ENCODE results near the gene INTS15. TPM values are rescaled to one million over a fixed set of nuclear protein-coding genes. Genes with fewer than 3 reads are reported as not detected.
A peak's percentile ranks its signal among the peaks of the same experiment; 100 is the strongest.
"Not testable (repeated sequence)": the region's sequence is repeated elsewhere in the genome, so short reads cannot be mapped to it uniquely, and the experiment has no call there.

INTS15 gene
- total and polyA plus RNA-seq, 2 experiments from 2014 or later: 7.0 to 27.0 TPM

DNA sequence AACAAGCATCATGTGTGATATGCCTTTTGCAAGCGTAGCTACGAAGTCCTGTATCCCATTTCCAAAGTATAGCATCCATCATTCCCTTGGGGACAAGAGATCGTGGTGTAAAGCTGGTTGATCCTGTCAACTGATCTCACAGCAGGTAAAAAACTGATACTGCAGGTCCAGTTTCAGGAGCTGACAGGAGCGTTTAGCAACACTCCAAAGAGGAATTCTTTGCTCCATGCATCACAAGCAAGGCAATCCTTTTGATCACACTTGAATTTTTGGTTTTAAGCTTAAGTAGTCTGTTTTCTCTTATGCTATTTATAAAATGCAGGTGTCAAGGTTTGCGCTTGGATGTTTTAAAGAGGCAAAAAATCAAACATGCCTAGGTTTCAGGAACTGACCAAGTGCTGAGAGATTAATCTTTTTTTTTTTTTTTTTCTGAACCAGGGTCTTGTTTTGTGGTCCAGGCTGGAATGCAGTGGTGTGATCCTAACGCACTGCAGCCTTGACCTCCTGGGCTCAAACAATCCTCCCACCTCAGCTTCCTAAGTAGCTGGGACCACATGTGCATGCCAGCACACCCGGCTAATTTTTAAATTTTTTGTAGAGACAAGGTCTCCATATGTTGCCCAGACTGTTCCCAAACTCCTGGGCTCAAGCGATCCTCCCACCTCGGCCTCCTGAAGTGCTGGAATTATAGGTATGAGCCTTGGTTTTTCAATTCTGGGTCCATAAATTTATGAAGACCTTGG, 14.4 kb upstream of the INTS15 start (continued):
- TF ChIP-seq, protein P1, sequence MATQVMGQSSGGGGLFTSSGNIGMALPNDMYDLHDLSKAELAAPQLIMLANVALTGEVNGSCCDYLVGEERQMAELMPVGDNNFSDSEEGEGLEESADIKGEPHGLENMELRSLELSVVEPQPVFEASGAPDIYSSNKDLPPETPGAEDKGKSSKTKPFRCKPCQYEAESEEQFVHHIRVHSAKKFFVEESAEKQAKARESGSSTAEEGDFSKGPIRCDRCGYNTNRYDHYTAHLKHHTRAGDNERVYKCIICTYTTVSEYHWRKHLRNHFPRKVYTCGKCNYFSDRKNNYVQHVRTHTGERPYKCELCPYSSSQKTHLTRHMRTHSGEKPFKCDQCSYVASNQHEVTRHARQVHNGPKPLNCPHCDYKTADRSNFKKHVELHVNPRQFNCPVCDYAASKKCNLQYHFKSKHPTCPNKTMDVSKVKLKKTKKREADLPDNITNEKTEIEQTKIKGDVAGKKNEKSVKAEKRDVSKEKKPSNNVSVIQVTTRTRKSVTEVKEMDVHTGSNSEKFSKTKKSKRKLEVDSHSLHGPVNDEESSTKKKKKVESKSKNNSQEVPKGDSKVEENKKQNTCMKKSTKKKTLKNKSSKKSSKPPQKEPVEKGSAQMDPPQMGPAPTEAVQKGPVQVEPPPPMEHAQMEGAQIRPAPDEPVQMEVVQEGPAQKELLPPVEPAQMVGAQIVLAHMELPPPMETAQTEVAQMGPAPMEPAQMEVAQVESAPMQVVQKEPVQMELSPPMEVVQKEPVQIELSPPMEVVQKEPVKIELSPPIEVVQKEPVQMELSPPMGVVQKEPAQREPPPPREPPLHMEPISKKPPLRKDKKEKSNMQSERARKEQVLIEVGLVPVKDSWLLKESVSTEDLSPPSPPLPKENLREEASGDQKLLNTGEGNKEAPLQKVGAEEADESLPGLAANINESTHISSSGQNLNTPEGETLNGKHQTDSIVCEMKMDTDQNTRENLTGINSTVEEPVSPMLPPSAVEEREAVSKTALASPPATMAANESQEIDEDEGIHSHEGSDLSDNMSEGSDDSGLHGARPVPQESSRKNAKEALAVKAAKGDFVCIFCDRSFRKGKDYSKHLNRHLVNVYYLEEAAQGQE (IDR thresholded peaks at IDR 0.05; ENCODE audit: unreplicated experiment): no peak

DNA sequence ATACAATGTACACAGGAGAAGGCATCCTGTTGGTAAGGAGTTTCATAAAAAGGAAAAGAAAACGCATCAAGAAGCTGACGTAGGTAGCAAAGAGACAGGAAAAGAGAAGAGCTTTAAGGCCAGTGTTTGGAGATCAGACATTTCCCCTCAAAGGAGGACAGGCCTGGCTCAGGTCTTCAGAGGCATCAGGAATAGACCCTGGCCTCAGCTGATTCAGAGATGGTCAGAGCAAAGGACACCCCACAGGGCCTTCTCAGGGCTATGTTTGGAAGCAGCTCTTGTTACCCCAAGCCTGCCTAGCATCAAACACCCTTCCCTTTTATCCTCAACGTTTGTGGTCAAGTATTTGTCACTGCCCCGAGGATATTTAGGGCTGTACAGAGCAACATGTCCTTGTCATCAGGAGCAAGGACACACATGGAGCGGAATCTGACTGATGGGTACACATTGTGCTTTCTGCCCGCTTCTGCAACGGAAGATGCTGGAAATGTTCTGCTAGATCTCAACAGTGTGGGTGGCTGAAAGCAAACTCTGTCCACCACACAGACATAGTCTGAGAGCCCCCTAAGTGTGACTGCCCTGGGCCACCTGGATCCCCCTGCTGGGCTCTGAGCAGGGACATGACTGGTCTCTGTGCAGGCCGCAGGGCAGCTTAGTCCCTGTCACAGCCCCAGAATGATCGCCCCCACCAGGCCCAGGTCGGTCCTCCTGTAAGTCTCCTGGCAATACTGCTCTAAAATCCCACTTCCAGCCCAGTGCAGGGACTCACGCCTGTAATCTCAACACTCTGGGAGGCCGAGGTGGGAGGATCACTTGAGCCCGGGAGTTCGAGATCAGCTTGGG, 13.6 kb upstream of the INTS15 start:
- no peak overlapping the region for H3K27ac Mint-ChIP-seq
- peaks cover 4% of the 10 kb centered on the region for H3K27me3 Mint-ChIP-seq (ENCODE audit: insufficient read depth, low read depth, poor library complexity)
- TF ChIP-seq NANOG (IDR thresholded peaks at IDR 0.05; ENCODE audit: borderline replicate concordance): no peak
- TF ChIP-seq, protein P2, sequence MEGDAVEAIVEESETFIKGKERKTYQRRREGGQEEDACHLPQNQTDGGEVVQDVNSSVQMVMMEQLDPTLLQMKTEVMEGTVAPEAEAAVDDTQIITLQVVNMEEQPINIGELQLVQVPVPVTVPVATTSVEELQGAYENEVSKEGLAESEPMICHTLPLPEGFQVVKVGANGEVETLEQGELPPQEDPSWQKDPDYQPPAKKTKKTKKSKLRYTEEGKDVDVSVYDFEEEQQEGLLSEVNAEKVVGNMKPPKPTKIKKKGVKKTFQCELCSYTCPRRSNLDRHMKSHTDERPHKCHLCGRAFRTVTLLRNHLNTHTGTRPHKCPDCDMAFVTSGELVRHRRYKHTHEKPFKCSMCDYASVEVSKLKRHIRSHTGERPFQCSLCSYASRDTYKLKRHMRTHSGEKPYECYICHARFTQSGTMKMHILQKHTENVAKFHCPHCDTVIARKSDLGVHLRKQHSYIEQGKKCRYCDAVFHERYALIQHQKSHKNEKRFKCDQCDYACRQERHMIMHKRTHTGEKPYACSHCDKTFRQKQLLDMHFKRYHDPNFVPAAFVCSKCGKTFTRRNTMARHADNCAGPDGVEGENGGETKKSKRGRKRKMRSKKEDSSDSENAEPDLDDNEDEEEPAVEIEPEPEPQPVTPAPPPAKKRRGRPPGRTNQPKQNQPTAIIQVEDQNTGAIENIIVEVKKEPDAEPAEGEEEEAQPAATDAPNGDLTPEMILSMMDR (conservative IDR thresholded peaks at IDR 0.05; ENCODE audit: low read depth in 2 of 2): peak; percentile 28 to 41; a peak in 3 of 4 replicates
- Histone ChIP-seq H3K4me2 (no peak overlapping the region), H3F3A (replicated peaks; ENCODE audit: low read depth) (peaks cover 5% of the 10 kb centered on the region; the same call in 1 of the 2 replicates), H3K27ac (ENCODE audit: low read depth) (no peak overlapping the region), H3K4me1 (ENCODE audit: insufficient read depth) (no peaks in the 10 kb centered on the region), H2AFZ (no peak overlapping the region), H3K36me3 (ENCODE audit: insufficient read depth) (0 out of 2 replicates have a peak, but pooled peaks cover 5% of the 10 kb centered on the region), H3K27me3 (ENCODE audit: insufficient read depth) (no peaks in the 10 kb centered on the region), H4K20me1 (replicated peaks; ENCODE audit: insufficient read depth) (no peaks in the 10 kb centered on the region), H3K79me2 (replicated peaks; ENCODE audit: insufficient read depth) (no peaks in the 10 kb centered on the region), H3K4me3 (no peak overlapping the region), H3K9me2 (ENCODE audit: insufficient read depth) (no peaks in the 10 kb centered on the region)
- ATAC-seq (peak; percentile 22; the same call in 2 of the 3 replicates), DNase-seq (ENCODE audit: low spot score) (peak; percentile 34)
- H3K4me3 Mint-ChIP-seq: peak overlapping the region; percentile 66
- peaks cover 16% of the 10 kb centered on the region for H3K36me3 Mint-ChIP-seq (ENCODE audit: low read depth)
- H3K4me1 Mint-ChIP-seq: peaks cover 3% of the 10 kb centered on the region; the same call in 2 of the 3 replicates
- no peaks in the 10 kb centered on the region for H3K9me3 Mint-ChIP-seq

DNA sequence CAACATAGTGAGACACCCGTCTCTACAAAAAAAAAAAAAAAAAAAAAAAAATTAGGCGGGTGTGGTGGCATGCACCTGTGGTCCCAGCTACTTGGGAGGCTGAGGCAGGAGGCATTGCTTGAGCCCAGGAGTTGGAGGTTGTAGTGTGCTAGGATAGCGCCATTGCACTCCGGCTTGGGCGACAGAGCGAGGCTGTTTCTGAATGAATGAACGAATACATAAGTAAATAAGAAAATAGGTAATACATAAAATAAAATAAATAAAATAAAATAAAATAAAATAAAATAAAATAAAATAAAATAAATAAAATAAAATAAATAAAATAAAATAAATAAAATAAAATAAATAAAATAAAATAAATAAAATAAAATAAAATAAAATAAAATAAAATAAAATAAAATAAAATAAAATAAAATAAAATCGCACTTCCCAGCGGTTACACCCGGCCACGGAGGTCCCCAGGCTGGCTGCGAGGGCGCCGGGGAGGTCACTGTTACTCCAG, 12.9 kb upstream of the INTS15 start:
- H3K4me1 Mint-ChIP-seq; H3K4me1 ChIP-seq (ENCODE audit: insufficient read depth); H3K27ac ChIP-seq (ENCODE audit: low read depth); DNase-seq (ENCODE audit: low spot score); H3K79me2 ChIP-seq (replicated peaks; ENCODE audit: insufficient read depth); H3K27me3 Mint-ChIP-seq (ENCODE audit: insufficient read depth, low read depth, poor library complexity); H3F3A ChIP-seq (replicated peaks; ENCODE audit: low read depth); H3K9me3 Mint-ChIP-seq; H4K20me1 ChIP-seq (replicated peaks; ENCODE audit: insufficient read depth); H3K9me2 ChIP-seq (ENCODE audit: insufficient read depth); H3K27ac Mint-ChIP-seq; H2AFZ ChIP-seq; ATAC-seq; H3K36me3 ChIP-seq (ENCODE audit: insufficient read depth); H3K27me3 ChIP-seq (ENCODE audit: insufficient read depth): not testable (repeated sequence)
- H3K4me3 ChIP-seq: peak overlapping the region; percentile 94
- H3K4me2 ChIP-seq: peak overlapping the region; percentile 84; the same call in 1 of the 2 replicates
- peak overlapping the region; percentile 88; the same call in 2 of the 3 replicates for H3K4me3 Mint-ChIP-seq
- peaks cover 23% of the 10 kb centered on the region for H3K36me3 Mint-ChIP-seq (ENCODE audit: low read depth)

Data from GM23338 (cell line).